DOHH2 (cell line): ENCODE measurements around the gene ERMN.
A peak's percentile ranks its signal among the peaks of the same experiment; 100 is the strongest.

Source experiments
- H3F3A ChIP-seq: fragments of 200-600 bp; sonication (generic), shearing (Covaris generic); 2 replicates; pipeline ENCODE4 v1.6.0; 2016; ENCODE audit warnings: antibody characterized with exemption, mild to moderate bottlenecking; ENCODE audit not compliant: control insufficient read depth, insufficient read depth
- H3K27ac ChIP-seq: fragments of 200-600 bp; sonication (generic); 2 replicates; pipeline ENCODE4 v1.5.1; 2014; ENCODE audit warnings: low read depth, mild to moderate bottlenecking, low read length, moderate library complexity
- H3K27me3 ChIP-seq: fragments of 200-600 bp; sonication (generic); 2 replicates; pipeline ENCODE4 v1.6.1; 2014; ENCODE audit warnings: mild to moderate bottlenecking, low read length, mixed read lengths; ENCODE audit not compliant: control insufficient read depth
- H3K36me3 ChIP-seq: fragments of 200-600 bp; sonication (generic); 2 replicates; pipeline ENCODE4 v1.6.1; 2014; ENCODE audit warnings: mild to moderate bottlenecking, low read length, moderate library complexity, mixed read lengths; ENCODE audit not compliant: control insufficient read depth
- H3K4me1 ChIP-seq: fragments of 200-600 bp; sonication (generic); 2 replicates; pipeline ENCODE4 v1.6.1; 2014; ENCODE audit warnings: mild to moderate bottlenecking, low read length, mixed read lengths; ENCODE audit not compliant: control insufficient read depth
- H3K4me2 ChIP-seq: fragments of 200-600 bp; sonication (generic); 2 replicates; pipeline ENCODE4 v1.6.0; 2014; ENCODE audit warnings: mild to moderate bottlenecking, low read length, moderate library complexity
- H3K4me3 ChIP-seq: fragments of 200-600 bp; sonication (generic); 2 replicates; pipeline ENCODE4 v1.5.1; 2014; ENCODE audit warnings: mild to moderate bottlenecking, low read length, mixed read lengths
- H3K79me2 ChIP-seq: fragments of 200-600 bp; sonication (generic); 2 replicates; pipeline ENCODE4 v1.6.1; 2014; ENCODE audit warnings: mild to moderate bottlenecking, low read length, mixed read lengths; ENCODE audit not compliant: control insufficient read depth
- H3K9me2 ChIP-seq: fragments of 200-600 bp; sonication (generic); replicated peaks from 2 replicates; pipeline ENCODE4 v1.6.1; 2014; ENCODE audit warnings: mild to moderate bottlenecking, low read length, mixed read lengths; ENCODE audit not compliant: control insufficient read depth
- H3K9me3 ChIP-seq: fragments of 200-600 bp; sonication (generic); 2 replicates; pipeline ENCODE4 v1.6.1; 2014; ENCODE audit warnings: antibody characterized with exemption, low read length, mixed read lengths; ENCODE audit not compliant: control insufficient read depth, insufficient read depth
- H4K20me1 ChIP-seq: fragments of 200-600 bp; sonication (generic); 2 replicates; pipeline ENCODE4 v1.6.0; 2014; ENCODE audit warnings: low read depth, mild to moderate bottlenecking, antibody characterized with exemption, low read length, moderate library complexity; ENCODE audit not compliant: control insufficient read depth, insufficient read depth
- CTCF ChIP-seq: fragments of 200-600 bp; sonication (generic); IDR thresholded peaks from one replicate; pipeline ENCODE4 v1.5.1; 2014; ENCODE audit warnings: antibody characterized with exemption, mild to moderate bottlenecking, low read depth, low read length; ENCODE audit not compliant: poor library complexity, severe bottlenecking
- EZH2phosphoT487 ChIP-seq: fragments of 200-600 bp; sonication (generic); IDR thresholded peaks from 2 replicates; pipeline ENCODE4 v1.6.1; 2017; ENCODE audit warnings: borderline replicate concordance, mild to moderate bottlenecking, antibody characterized with exemption, low read length, moderate library complexity, mixed read lengths

The ERMN gene

GRCh38 chr2:157339965-157340655 is 14.5 kb upstream of the ERMN start:
- no peaks in the 10 kb centered on the region for H4K20me1 ChIP-seq
- H3F3A ChIP-seq = no peaks in the 10 kb centered on the region
- no peaks in the 10 kb centered on the region for H3K9me2 ChIP-seq
- no peak overlapping the region for H3K4me2 ChIP-seq
- no peak for TF ChIP-seq EZH2phosphoT487
- TF ChIP-seq CTCF = no peak
- no peak overlapping the region for H3K4me3 ChIP-seq
- no peaks in the 10 kb centered on the region for H3K27me3 ChIP-seq
- no peaks in the 10 kb centered on the region for H3K36me3 ChIP-seq
- no peaks in the 10 kb centered on the region for H3K79me2 ChIP-seq
- H3K9me3 ChIP-seq = peaks cover 12% of the 10 kb centered on the region; the same call in 1 of the 2 replicates
- no peak overlapping the region for H3K27ac ChIP-seq
- peaks cover 8% of the 10 kb centered on the region for H3K4me1 ChIP-seq

GRCh38 chr2:157337978-157338377 is 12.4 kb upstream of the ERMN start:
- no peaks in the 10 kb centered on the region for H3K9me2 ChIP-seq
- no peaks in the 10 kb centered on the region for H3K27me3 ChIP-seq
- no peak overlapping the region for H3K4me2 ChIP-seq
- H3K4me1 ChIP-seq = peaks cover 8% of the 10 kb centered on the region
- no peak overlapping the region for H3K27ac ChIP-seq
- no peaks in the 10 kb centered on the region for H3K9me3 ChIP-seq
- H4K20me1 ChIP-seq = no peaks in the 10 kb centered on the region
- no peaks in the 10 kb centered on the region for H3K79me2 ChIP-seq
- TF ChIP-seq EZH2phosphoT487 = no peak
- TF ChIP-seq CTCF = no peak
- no peak overlapping the region for H3K4me3 ChIP-seq
- no peaks in the 10 kb centered on the region for H3F3A ChIP-seq
- H3K36me3 ChIP-seq = no peaks in the 10 kb centered on the region

GRCh38 chr2:157336137-157337010 is 10.8 kb upstream of the ERMN start:
- Histone ChIP-seq H3K4me2 (peak overlapping the region; percentile 31), H3K4me3 (no peak overlapping the region), H3F3A (no peaks in the 10 kb centered on the region), H3K27ac (no peak overlapping the region), H3K27me3 (no peaks in the 10 kb centered on the region), H3K4me1 (peaks cover 8% of the 10 kb centered on the region), H3K79me2 (no peaks in the 10 kb centered on the region), H3K36me3 (no peaks in the 10 kb centered on the region), H3K9me3 (no peaks in the 10 kb centered on the region), H4K20me1 (no peaks in the 10 kb centered on the region), H3K9me2 (no peaks in the 10 kb centered on the region)
- no peak for TF ChIP-seq EZH2phosphoT487
- peak; percentile 90 for TF ChIP-seq CTCF
